ENCODE results near the gene ZCCHC7. TPM values are rescaled to one million over a fixed set of nuclear protein-coding genes. Genes with fewer than 3 reads are reported as not detected.

The ZCCHC7 gene
- total and polyA plus RNA-seq, 9 of the 15 experiments (the other 6 are each of a cell fraction or from before 2014, with no cell fraction given) = 34.1 to 68.9 (median 48.8) TPM

GRCh38 chr9:37262410-37262809, 142.0 kb downstream of the ZCCHC7 start:
- no TSS peak for BruUV-seq (replicated peaks)
- Histone ChIP-seq H3K27ac (ENCODE audit: extremely low read depth, low read depth, low read length) (no peak overlapping the region), H3K9ac (ENCODE audit: insufficient read depth in 1 of 2, low read depth in 2 of 2, low read length in 2 of 2) (no peak overlapping the region), H3K36me3 (ENCODE audit: control insufficient read depth, insufficient read depth, low read length) (0 out of 3 replicates have a peak, but pooled peaks cover 8% of the 10 kb centered on the region), H3K4me1 (replicated peaks in 1 of 2; ENCODE audit: control insufficient read depth in 2 of 2, insufficient read depth in 2 of 2, low read length in 2 of 2) (peaks cover 3 to 9% of the 10 kb centered on the region in 2 experiments; a peak in 3 of 5 replicates), H3K9me1 (ENCODE audit: control insufficient read depth, insufficient read depth, low read length) (no peaks in the 10 kb centered on the region), H4K20me1 (replicated peaks; ENCODE audit: control insufficient read depth, insufficient read depth, low read length) (no peaks in the 10 kb centered on the region; the same call in 1 of the 2 replicates), H3K79me2 (ENCODE audit: control insufficient read depth, insufficient read depth, low read length) (peaks cover 54% of the 10 kb centered on the region), H2AFZ (ENCODE audit: low read depth, low read length) (no peak overlapping the region), H3K9me3 (replicated peaks; ENCODE audit: control insufficient read depth, insufficient read depth, low read depth, low read length) (no peaks in the 10 kb centered on the region), H3K4me2 (ENCODE audit: insufficient read depth, low read length) (no peak overlapping the region), H3K4me3 (no peak overlapping the region), H3K27me3 (ENCODE audit: control insufficient read depth in 2 of 2, insufficient read depth in 2 of 2, low read length in 2 of 2) (no peaks in the 10 kb centered on the region)
- ChIA-PET CTCF (ENCODE audit: low intra/inter-chr PET ratio) (interaction anchor here (0.6 to 2.4 kb wide), 3 partner anchors 225 to 267 kb away, joined by 3 to 18 read pairs (median 4); no protein-coding TSS in a partner anchor), POLR2A (no interaction called here)
- DNase-seq (ENCODE audit: extremely low read depth in 1 of 4, low spot score in 3 of 4) (no peak), ATAC-seq (peak; percentile 71), FAIRE-seq (peak; percentile 49)
- intact Hi-C loops (cut with micrococcal nuclease) = loop anchor here (5.0 kb wide), 1 partner anchor 265 kb away; no protein-coding TSS in a partner anchor
- in situ Hi-C loops (cut with MboI) = no loop called here
- WGBS (ENCODE audit: insufficient coverage, low coverage, missing lambda C conversion rate) = 50% methylated on average over 4 of the region's 4 CpGs
- no peak for TF ChIP-seq PHTF2 (CRISPR knock-in tag; IDR thresholded peaks at IDR 0.05)
- TF ChIP-seq CTCF (IDR thresholded peaks at IDR 0.05 in 2 of 3, conservative IDR thresholded peaks at IDR 0.05 in 1 of 3; ENCODE audit: insufficient read depth in 2 of 3, low read depth in 1 of 3, low read length in 3 of 3) = peak; percentile 56 to 75 (median 62)
- no peak for TF ChIP-seq HOMEZ (CRISPR knock-in tag; IDR thresholded peaks at IDR 0.05)
- no peak for TF ChIP-seq FOXA3 (CRISPR knock-in tag; conservative IDR thresholded peaks at IDR 0.05 in 1 of 2, IDR thresholded peaks at IDR 0.05 in 1 of 2)
- TF ChIP-seq REST (IDR thresholded peaks at IDR 0.05; ENCODE audit: borderline replicate concordance) = peak; percentile 71; the same call in 1 of the 2 replicates
- no peak for TF ChIP-seq REST (CRISPR knock-in tag; IDR thresholded peaks at IDR 0.05; ENCODE audit: low read depth)
- no peak for TF ChIP-seq TAL1 (IDR thresholded peaks at IDR 0.05)
- peak; percentile 62; the same call in 1 of the 2 replicates for TF ChIP-seq DEAF1 (CRISPR knock-in tag; IDR thresholded peaks at IDR 0.05)
